Fibroblast of pulmonary artery (primary cell): ENCODE measurements around the gene CAPN10.
A peak's percentile ranks its signal among the peaks of the same experiment; 100 is the strongest.

ENCODE experiments used
- DNase-seq: peaks from one replicate; pipeline ENCODE4 v3.0.0-alpha.2; 2010; ENCODE audit warnings: low read depth
- H3K4me3 ChIP-seq: replicated peaks from 2 replicates; pipeline ENCODE4 v1.5.1; 2011; ENCODE audit warnings: low read depth, mild to moderate bottlenecking, control low read depth, low read length, moderate library complexity
- TF ChIP-seq, protein P1 (sequence below): IDR thresholded peaks from 2 replicates; pipeline ENCODE4 v1.5.1; 2011; ENCODE audit warnings: mild to moderate bottlenecking, control low read depth, low read length, inconsistent platforms; ENCODE audit errors: missing control alignments

CAPN10 gene

GRCh38 chr2:240593026-240593702, 6.6 kb downstream of the CAPN10 start:
- DNase-seq, result no peak
- H3K4me3 ChIP-seq, result no peak overlapping the region
- TF ChIP-seq, protein P1, sequence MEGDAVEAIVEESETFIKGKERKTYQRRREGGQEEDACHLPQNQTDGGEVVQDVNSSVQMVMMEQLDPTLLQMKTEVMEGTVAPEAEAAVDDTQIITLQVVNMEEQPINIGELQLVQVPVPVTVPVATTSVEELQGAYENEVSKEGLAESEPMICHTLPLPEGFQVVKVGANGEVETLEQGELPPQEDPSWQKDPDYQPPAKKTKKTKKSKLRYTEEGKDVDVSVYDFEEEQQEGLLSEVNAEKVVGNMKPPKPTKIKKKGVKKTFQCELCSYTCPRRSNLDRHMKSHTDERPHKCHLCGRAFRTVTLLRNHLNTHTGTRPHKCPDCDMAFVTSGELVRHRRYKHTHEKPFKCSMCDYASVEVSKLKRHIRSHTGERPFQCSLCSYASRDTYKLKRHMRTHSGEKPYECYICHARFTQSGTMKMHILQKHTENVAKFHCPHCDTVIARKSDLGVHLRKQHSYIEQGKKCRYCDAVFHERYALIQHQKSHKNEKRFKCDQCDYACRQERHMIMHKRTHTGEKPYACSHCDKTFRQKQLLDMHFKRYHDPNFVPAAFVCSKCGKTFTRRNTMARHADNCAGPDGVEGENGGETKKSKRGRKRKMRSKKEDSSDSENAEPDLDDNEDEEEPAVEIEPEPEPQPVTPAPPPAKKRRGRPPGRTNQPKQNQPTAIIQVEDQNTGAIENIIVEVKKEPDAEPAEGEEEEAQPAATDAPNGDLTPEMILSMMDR, result no peak

DNA sequence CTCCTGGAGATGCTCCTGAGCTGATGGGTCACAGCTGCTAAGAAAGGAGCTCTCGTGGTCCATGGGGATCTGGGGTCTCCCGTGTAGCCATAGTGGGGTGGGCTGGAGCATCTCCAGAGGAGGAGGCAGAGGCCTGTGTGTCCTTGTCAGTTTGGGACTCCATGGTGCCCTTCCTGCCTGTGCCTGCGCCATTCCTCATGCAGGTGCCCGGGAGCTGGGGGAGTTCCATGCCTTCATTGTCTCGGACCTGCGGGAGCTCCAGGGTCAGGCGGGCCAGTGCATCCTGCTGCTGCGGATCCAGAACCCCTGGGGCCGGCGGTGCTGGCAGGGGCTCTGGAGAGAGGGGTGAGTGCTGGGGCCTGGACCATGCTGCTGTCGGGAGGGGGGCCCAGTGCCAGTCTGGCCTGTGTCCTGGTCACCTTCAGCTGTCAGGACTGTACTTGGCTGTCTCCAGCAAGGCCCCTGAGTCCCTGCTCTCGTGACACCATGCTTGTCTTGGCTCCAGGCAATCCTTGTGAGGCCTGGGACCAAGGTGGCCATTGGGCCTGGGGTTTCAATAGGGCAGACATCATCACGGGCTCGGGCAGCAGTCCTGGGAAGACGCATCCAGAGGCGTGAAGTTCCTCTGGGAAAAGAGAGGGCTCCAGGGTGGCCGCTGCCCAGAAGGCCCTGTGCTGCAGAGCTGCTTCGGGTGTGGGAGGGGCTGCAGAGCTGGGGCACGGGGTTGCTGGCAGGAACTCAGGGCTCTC, 7.3 kb downstream of the CAPN10 start:
- DNase-seq, result no peak
- no peak overlapping the region for H3K4me3 ChIP-seq
- TF ChIP-seq, protein P1, result no peak

GRCh38 chr2:240594511-240595380, 8.2 kb downstream of the CAPN10 start:
- no peak overlapping the region for H3K4me3 ChIP-seq
- TF ChIP-seq, protein P1, result no peak
- DNase-seq, result no peak

GRCh38 chr2:240595381-240596079, 9.0 kb downstream of the CAPN10 start:
- H3K4me3 ChIP-seq, result no peak overlapping the region
- DNase-seq, result no peak
- TF ChIP-seq, protein P1, result peak; percentile 12

DNA sequence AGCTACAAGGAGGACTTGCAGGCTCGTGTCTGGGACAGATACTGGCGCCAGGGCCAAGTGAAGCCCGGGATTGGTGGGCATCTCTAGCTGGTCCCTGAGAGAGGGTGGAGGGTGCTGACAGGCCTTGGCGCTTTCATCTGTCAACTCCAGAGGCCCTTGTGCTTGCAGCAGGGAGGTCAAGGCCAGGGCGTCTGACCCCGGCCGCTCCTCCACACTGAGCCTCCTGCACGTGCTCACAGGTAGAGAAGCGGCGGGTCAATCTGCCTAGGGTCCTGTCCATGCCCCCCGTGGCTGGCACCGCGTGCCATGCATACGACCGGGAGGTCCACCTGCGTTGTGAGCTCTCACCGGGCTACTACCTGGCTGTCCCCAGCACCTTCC, 9.5 kb downstream of the CAPN10 start:
- TF ChIP-seq, protein P1, result no peak
- no peak for DNase-seq
- no peak overlapping the region for H3K4me3 ChIP-seq

- TF ChIP-seq, protein P1, result no peak
- no peak for DNase-seq
- no peak overlapping the region for H3K4me3 ChIP-seq
These were observed 10.0 kb downstream of the CAPN10 start for GRCh38 chr2:240596491-240596931.
